HepG2 (cell line): ENCODE results near the gene HINFP. TPM values are rescaled to one million over a fixed set of nuclear protein-coding genes. Genes with fewer than 3 reads are reported as not detected.
A peak's percentile ranks its signal among the peaks of the same experiment; 100 is the strongest.

Source experiments
- AKNA ChIP-seq: sonication (generic); formaldehyde crosslinking; IDR thresholded peaks from 2 replicates; pipeline ENCODE4 v1.4.0; 2020; ENCODE audit warnings: missing genetic modification reagents, borderline replicate concordance
- ARHGAP35 ChIP-seq: sonication (generic); formaldehyde crosslinking; IDR thresholded peaks from 2 replicates; pipeline ENCODE4 v1.9.0; 2022; ENCODE audit warnings: mild to moderate bottlenecking, inconsistent platforms, moderate library complexity, missing genetic modification reagents, borderline replicate concordance
- EHMT2 ChIP-seq: fragments of 200-600 bp; sonication (generic); IDR thresholded peaks from 2 replicates; pipeline ENCODE4 v1.7.0; 2017; ENCODE audit warnings: antibody characterized with exemption, low read depth, low read length, borderline replicate concordance
- FOXA3 ChIP-seq: IDR thresholded peaks from 2 replicates; pipeline ENCODE4 v1.6.1; 2016; ENCODE audit warnings: missing genetic modification reagents, missing compliant biosample characterization
- HOXA5 ChIP-seq: sonication (generic); formaldehyde crosslinking; IDR thresholded peaks from 2 replicates; pipeline ENCODE4 v1.4.0; 2020; ENCODE audit warnings: missing genetic modification reagents
- IRX3 ChIP-seq: sonication (generic); formaldehyde crosslinking; IDR thresholded peaks from 2 replicates; pipeline ENCODE4 v1.8.1; 2023; ENCODE audit warnings: mild to moderate bottlenecking, low read depth, missing genetic modification reagents, borderline replicate concordance
- MAFG ChIP-seq: sonication (generic); formaldehyde crosslinking; IDR thresholded peaks from 2 replicates; pipeline ENCODE4 v1.5.1; 2020; ENCODE audit warnings: mild to moderate bottlenecking, missing genetic modification reagents
- MED1 ChIP-seq: sonication (generic); formaldehyde crosslinking; IDR thresholded peaks from 2 replicates; pipeline ENCODE4 v1.4.0; 2020; ENCODE audit warnings: missing genetic modification reagents
- NKX3-1 ChIP-seq: sonication (generic); formaldehyde crosslinking; IDR thresholded peaks from 2 replicates; pipeline ENCODE4 v1.5.0; 2020; ENCODE audit warnings: missing genetic modification reagents
- PLRG1 ChIP-seq: fragments of 450-650 bp; conservative IDR thresholded peaks from 2 replicates; pipeline ENCODE4 v1.6.1; 2016
- POLR2G ChIP-seq: fragments of 200-400 bp; formaldehyde crosslinking; IDR thresholded peaks from 2 replicates; pipeline ENCODE4 v1.6.1; 2018; ENCODE audit warnings: mild to moderate bottlenecking, low read depth, low read length, moderate library complexity
- RFX5 ChIP-seq: IDR thresholded peaks from 2 replicates; pipeline ENCODE4 v1.6.1; 2011; ENCODE audit warnings: low read depth, low read length, improper control_type of control experiment
- WIZ ChIP-seq: sonication (generic); formaldehyde crosslinking; IDR thresholded peaks from 2 replicates; pipeline ENCODE4 v1.5.1; 2020; ENCODE audit warnings: mild to moderate bottlenecking, missing genetic modification reagents
- YEATS2 ChIP-seq: sonication (generic); formaldehyde crosslinking; IDR thresholded peaks from 2 replicates; pipeline ENCODE4 v1.4.0; 2020; ENCODE audit warnings: missing genetic modification reagents, borderline replicate concordance
- ZKSCAN1 ChIP-seq: fragments of 150-350 bp; IDR thresholded peaks from 2 replicates; pipeline ENCODE4 v1.6.1; 2014; ENCODE audit warnings: low read length
- ZNF280B ChIP-seq: sonication (generic); formaldehyde crosslinking; IDR thresholded peaks from 2 replicates; pipeline ENCODE4 v1.5.0; 2020; ENCODE audit warnings: missing genetic modification reagents, mild to moderate bottlenecking, borderline replicate concordance
- ZNF350 ChIP-seq: sonication (generic); formaldehyde crosslinking; IDR thresholded peaks from 2 replicates; pipeline ENCODE4 v1.4.0; 2020; ENCODE audit warnings: mild to moderate bottlenecking, low read depth, missing genetic modification reagents, borderline replicate concordance
- ZNF414 ChIP-seq: sonication (generic); formaldehyde crosslinking; IDR thresholded peaks from 2 replicates; pipeline ENCODE4 v1.5.0; 2020; ENCODE audit warnings: missing genetic modification reagents
- ZNF513 ChIP-seq: sonication (generic); formaldehyde crosslinking; conservative IDR thresholded peaks from 2 replicates; pipeline ENCODE4 v1.5.0; 2020; ENCODE audit warnings: missing genetic modification reagents
- ZNF672 ChIP-seq: sonication (generic); formaldehyde crosslinking; IDR thresholded peaks from 2 replicates; pipeline ENCODE4 v1.8.1; 2022; ENCODE audit warnings: missing genetic modification reagents
- ZNF674 ChIP-seq: sonication (generic); formaldehyde crosslinking; IDR thresholded peaks from 2 replicates; pipeline ENCODE4 v1.5.0; 2020; ENCODE audit warnings: low read depth, mild to moderate bottlenecking, missing genetic modification reagents
- polyA plus RNA-seq, 8 experiments: library from polyadenylated mRNA; depleted of rRNA in 3 of 8; stranded (reverse) in 7 of 8; unstranded in 1 of 8; fragments of >200 nt; fragmentation: Illumina TruSeq in 4 of 8; extraction: Trizol in 4 of 8; gene quantifications; 2 replicates each; pipeline versions ENCODE4 v1.2.1 to v1.2.3, GENCODE V29; 2011 to 2016; ENCODE audit warnings: low read depth in 4 of 8, missing spikeins in 1 of 8, mixed read lengths in 1 of 8; ENCODE audit not compliant: insufficient read depth in 1 of 8
- total RNA-seq, 5 experiments: library from RNA; depleted of rRNA; stranded (reverse); fragments of >200 nt; fragmentation: Illumina TruSeq; extraction: Trizol; gene quantifications; 2 replicates each; pipeline ENCODE4 v1.2.3, GENCODE V29; 2016; ENCODE audit warnings: low read depth in 1 of 5

The HINFP gene
- total and polyA plus RNA-seq, 2 of the 13 experiments (the other 11 are each of a cell fraction or from before 2014, with no cell fraction given) = 15.1 to 21.4 TPM

GRCh38 chr11:119106564-119107537, 14.5 kb upstream of the HINFP start, which contains the start of gene C2CD2L (continued):
- TF ChIP-seq NKX3-1 (CRISPR knock-in tag) (0 out of 2 replicates have a peak, but pooled peaks have one; percentile 29), ZNF350 (CRISPR knock-in tag) (peak; percentile 44; the same call in 1 of the 2 replicates), WIZ (CRISPR knock-in tag) (no peak), ARHGAP35 (CRISPR knock-in tag) (no peak), RFX5 (no peak), MAFG (no peak), PLRG1 (no peak), MED1 (CRISPR knock-in tag) (no peak), ZNF672 (CRISPR knock-in tag) (no peak), FOXA3 (CRISPR knock-in tag) (no peak; the same call in 1 of the 2 replicates), HOXA5 (CRISPR knock-in tag) (peak; percentile 71; the same call in 1 of the 2 replicates), POLR2G (peak; percentile 51; the same call in 1 of the 2 replicates), IRX3 (CRISPR knock-in tag) (no peak), YEATS2 (CRISPR knock-in tag) (no peak), ZKSCAN1 (no peak), EHMT2 (no peak), AKNA (no peak), ZNF674 (no peak), ZNF513 (no peak), ZNF414 (no peak), ZNF280B (CRISPR knock-in tag) (no peak)
